ENCODE data around the gene PKD1L1. TPM values are rescaled to one million over a fixed set of nuclear protein-coding genes. Genes with fewer than 3 reads are reported as not detected.

Gene PKD1L1
- total RNA-seq, 1 experiment from 2014 or later, result 2.8 TPM

- H3K4me2 ChIP-seq (ENCODE audit: low read depth, low read length, poor library complexity, severe bottlenecking), result no peak overlapping the region
- no peak overlapping the region for H3K4me3 ChIP-seq (ENCODE audit: low read length)
- H4K20me1 ChIP-seq (ENCODE audit: insufficient read depth, low read depth, low read length), result no peaks in the 10 kb centered on the region
- no peaks in the 10 kb centered on the region for H3K27me3 ChIP-seq (ENCODE audit: low read length)
- H3K9me2 ChIP-seq (replicated peaks; ENCODE audit: insufficient read depth, low read length), result no peaks in the 10 kb centered on the region
- H2AFZ ChIP-seq (ENCODE audit: low read length), result no peak overlapping the region
- H3K4me1 ChIP-seq (ENCODE audit: low read length), result peaks cover 8% of the 10 kb centered on the region
- H3K9me3 ChIP-seq (ENCODE audit: low read length), result no peaks in the 10 kb centered on the region
- no peak overlapping the region for H3K9ac ChIP-seq (ENCODE audit: low read length)
- DNase-seq, result peak; percentile 88
- H3K36me3 ChIP-seq (ENCODE audit: insufficient read depth, low read length), result peaks cover 38% of the 10 kb centered on the region; the same call in 1 of the 2 replicates
- H3K27ac ChIP-seq (ENCODE audit: low read length), result no peak overlapping the region; the same call in 1 of the 2 replicates
- no peaks in the 10 kb centered on the region; the same call in 1 of the 2 replicates for H3K79me2 ChIP-seq (ENCODE audit: low read length)
Observed at GRCh38 chr7:47968847-47969774, 20.8 kb upstream of the PKD1L1 start.

GRCh38 chr7:47967708-47968107 is 19.4 kb upstream of the PKD1L1 start:
- H4K20me1 ChIP-seq (ENCODE audit: insufficient read depth, low read depth, low read length), result no peaks in the 10 kb centered on the region
- H3K4me3 ChIP-seq (ENCODE audit: low read length), result no peak overlapping the region
- no peak overlapping the region for H3K9ac ChIP-seq (ENCODE audit: low read length)
- DNase-seq, result no peak
- H3K27me3 ChIP-seq (ENCODE audit: low read length), result no peaks in the 10 kb centered on the region
- no peaks in the 10 kb centered on the region; the same call in 1 of the 2 replicates for H3K79me2 ChIP-seq (ENCODE audit: low read length)
- H3K27ac ChIP-seq (ENCODE audit: low read length), result no peak overlapping the region
- H3K9me3 ChIP-seq (ENCODE audit: low read length), result no peaks in the 10 kb centered on the region
- peaks cover 43% of the 10 kb centered on the region; the same call in 1 of the 2 replicates for H3K36me3 ChIP-seq (ENCODE audit: insufficient read depth, low read length)
- H3K4me2 ChIP-seq (ENCODE audit: low read depth, low read length, poor library complexity, severe bottlenecking), result no peak overlapping the region
- H2AFZ ChIP-seq (ENCODE audit: low read length), result no peak overlapping the region
- no peaks in the 10 kb centered on the region for H3K9me2 ChIP-seq (replicated peaks; ENCODE audit: insufficient read depth, low read length)
- peaks cover 8% of the 10 kb centered on the region for H3K4me1 ChIP-seq (ENCODE audit: low read length)

- DNase-seq, result no peak
- Histone ChIP-seq H3K27ac (ENCODE audit: low read length) (no peak overlapping the region), H3K27me3 (ENCODE audit: low read length) (no peaks in the 10 kb centered on the region), H3K9ac (ENCODE audit: low read length) (no peak overlapping the region), H3K4me1 (ENCODE audit: low read length) (peaks cover 8% of the 10 kb centered on the region), H3K9me3 (ENCODE audit: low read length) (no peaks in the 10 kb centered on the region), H2AFZ (ENCODE audit: low read length) (no peak overlapping the region), H3K4me3 (ENCODE audit: low read length) (no peak overlapping the region), H3K79me2 (ENCODE audit: low read length) (no peaks in the 10 kb centered on the region; the same call in 1 of the 2 replicates), H3K9me2 (replicated peaks; ENCODE audit: insufficient read depth, low read length) (no peaks in the 10 kb centered on the region), H3K4me2 (ENCODE audit: low read depth, low read length, poor library complexity, severe bottlenecking) (no peak overlapping the region), H3K36me3 (ENCODE audit: insufficient read depth, low read length) (peaks cover 47% of the 10 kb centered on the region; the same call in 1 of the 2 replicates), H4K20me1 (ENCODE audit: insufficient read depth, low read depth, low read length) (no peaks in the 10 kb centered on the region)
Observed at GRCh38 chr7:47967123-47967522, 18.9 kb upstream of the PKD1L1 start.

- Histone ChIP-seq H3K27ac (ENCODE audit: low read length) (no peak overlapping the region), H4K20me1 (ENCODE audit: insufficient read depth, low read depth, low read length) (no peaks in the 10 kb centered on the region), H3K36me3 (ENCODE audit: insufficient read depth, low read length) (peaks cover 59% of the 10 kb centered on the region), H3K4me1 (ENCODE audit: low read length) (peaks cover 8% of the 10 kb centered on the region), H3K9me3 (ENCODE audit: low read length) (no peaks in the 10 kb centered on the region), H3K4me2 (ENCODE audit: low read depth, low read length, poor library complexity, severe bottlenecking) (no peak overlapping the region), H2AFZ (ENCODE audit: low read length) (no peak overlapping the region), H3K4me3 (ENCODE audit: low read length) (no peak overlapping the region), H3K79me2 (ENCODE audit: low read length) (no peaks in the 10 kb centered on the region; the same call in 1 of the 2 replicates), H3K9me2 (replicated peaks; ENCODE audit: insufficient read depth, low read length) (no peaks in the 10 kb centered on the region), H3K27me3 (ENCODE audit: low read length) (no peaks in the 10 kb centered on the region), H3K9ac (ENCODE audit: low read length) (no peak overlapping the region)
- DNase-seq, result no peak
Observed at GRCh38 chr7:47965456-47965855, 17.2 kb upstream of the PKD1L1 start.

GRCh38 chr7:47962262-47962661 is 14.0 kb upstream of the PKD1L1 start:
- Histone ChIP-seq H3K27me3 (ENCODE audit: low read length) (no peaks in the 10 kb centered on the region), H3K4me2 (ENCODE audit: low read depth, low read length, poor library complexity, severe bottlenecking) (no peak overlapping the region), H3K79me2 (ENCODE audit: low read length) (no peaks in the 10 kb centered on the region), H3K9me2 (replicated peaks; ENCODE audit: insufficient read depth, low read length) (no peaks in the 10 kb centered on the region), H4K20me1 (ENCODE audit: insufficient read depth, low read depth, low read length) (no peaks in the 10 kb centered on the region), H3K9me3 (ENCODE audit: low read length) (no peaks in the 10 kb centered on the region), H3K4me1 (ENCODE audit: low read length) (no peaks in the 10 kb centered on the region), H3K9ac (ENCODE audit: low read length) (no peak overlapping the region), H3K27ac (ENCODE audit: low read length) (no peak overlapping the region), H2AFZ (ENCODE audit: low read length) (no peak overlapping the region), H3K36me3 (ENCODE audit: insufficient read depth, low read length) (peaks cover 45% of the 10 kb centered on the region), H3K4me3 (ENCODE audit: low read length) (no peak overlapping the region)
- DNase-seq, result no peak

DNA sequence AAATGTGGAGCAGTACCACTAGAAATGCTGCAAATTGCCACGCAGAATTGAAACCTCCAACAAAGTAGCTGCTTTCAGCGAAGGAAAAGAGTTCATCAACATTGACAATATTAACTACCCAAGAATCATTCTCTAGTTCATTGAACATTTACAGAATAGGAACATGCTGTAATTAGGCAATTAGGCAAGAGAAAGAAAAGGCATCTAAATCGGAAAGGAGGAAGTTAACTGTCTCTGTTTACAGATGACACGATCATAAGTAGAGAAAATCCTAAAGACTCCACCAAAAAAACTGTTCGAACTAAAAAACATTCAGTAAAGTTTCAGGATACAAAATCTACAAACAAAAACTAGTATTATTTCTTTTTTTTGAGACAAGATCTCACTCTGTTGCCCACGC is 8.9 kb upstream of the PKD1L1 start:
- Histone ChIP-seq H2AFZ (ENCODE audit: low read length) (no peak overlapping the region), H3K4me2 (ENCODE audit: low read depth, low read length, poor library complexity, severe bottlenecking) (no peak overlapping the region), H4K20me1 (ENCODE audit: insufficient read depth, low read depth, low read length) (no peaks in the 10 kb centered on the region), H3K4me3 (ENCODE audit: low read length) (no peak overlapping the region), H3K36me3 (ENCODE audit: insufficient read depth, low read length) (peaks cover 12% of the 10 kb centered on the region), H3K9ac (ENCODE audit: low read length) (no peak overlapping the region), H3K79me2 (ENCODE audit: low read length) (no peaks in the 10 kb centered on the region), H3K27ac (ENCODE audit: low read length) (no peak overlapping the region), H3K9me3 (ENCODE audit: low read length) (no peaks in the 10 kb centered on the region), H3K27me3 (ENCODE audit: low read length) (no peaks in the 10 kb centered on the region), H3K9me2 (replicated peaks; ENCODE audit: insufficient read depth, low read length) (no peaks in the 10 kb centered on the region), H3K4me1 (ENCODE audit: low read length) (no peaks in the 10 kb centered on the region; the same call in 1 of the 2 replicates)
- DNase-seq, result no peak

- no peak overlapping the region for H3K4me3 ChIP-seq (ENCODE audit: low read length)
- H3K36me3 ChIP-seq (ENCODE audit: insufficient read depth, low read length), result peaks cover 6% of the 10 kb centered on the region
- no peak overlapping the region for H3K4me2 ChIP-seq (ENCODE audit: low read depth, low read length, poor library complexity, severe bottlenecking)
- no peak overlapping the region for H2AFZ ChIP-seq (ENCODE audit: low read length)
- H3K9ac ChIP-seq (ENCODE audit: low read length), result no peak overlapping the region
- H3K4me1 ChIP-seq (ENCODE audit: low read length), result no peaks in the 10 kb centered on the region; the same call in 1 of the 2 replicates
- H3K27me3 ChIP-seq (ENCODE audit: low read length), result no peaks in the 10 kb centered on the region
- H4K20me1 ChIP-seq (ENCODE audit: insufficient read depth, low read depth, low read length), result no peaks in the 10 kb centered on the region
- H3K79me2 ChIP-seq (ENCODE audit: low read length), result no peaks in the 10 kb centered on the region
- no peaks in the 10 kb centered on the region for H3K9me2 ChIP-seq (replicated peaks; ENCODE audit: insufficient read depth, low read length)
- no peaks in the 10 kb centered on the region for H3K9me3 ChIP-seq (ENCODE audit: low read length)
- H3K27ac ChIP-seq (ENCODE audit: low read length), result no peak overlapping the region
- no peak for DNase-seq
Observed at GRCh38 chr7:47956220-47956619, 8.0 kb upstream of the PKD1L1 start.

GRCh38 chr7:47954231-47954911 is 6.1 kb upstream of the PKD1L1 start:
- H3K27me3 ChIP-seq (ENCODE audit: low read length), result no peaks in the 10 kb centered on the region
- no peaks in the 10 kb centered on the region for H3K79me2 ChIP-seq (ENCODE audit: low read length)
- H3K4me2 ChIP-seq (ENCODE audit: low read depth, low read length, poor library complexity, severe bottlenecking), result no peak overlapping the region
- no peaks in the 10 kb centered on the region for H3K9me2 ChIP-seq (replicated peaks; ENCODE audit: insufficient read depth, low read length)
- no peak overlapping the region for H3K9ac ChIP-seq (ENCODE audit: low read length)
- no peak for DNase-seq
- no peaks in the 10 kb centered on the region; the same call in 1 of the 2 replicates for H3K4me1 ChIP-seq (ENCODE audit: low read length)
- H3K36me3 ChIP-seq (ENCODE audit: insufficient read depth, low read length), result no peaks in the 10 kb centered on the region; the same call in 1 of the 2 replicates
- H3K4me3 ChIP-seq (ENCODE audit: low read length), result no peak overlapping the region
- no peak overlapping the region for H3K27ac ChIP-seq (ENCODE audit: low read length)
- no peaks in the 10 kb centered on the region for H4K20me1 ChIP-seq (ENCODE audit: insufficient read depth, low read depth, low read length)
- H2AFZ ChIP-seq (ENCODE audit: low read length), result no peak overlapping the region
- H3K9me3 ChIP-seq (ENCODE audit: low read length), result no peaks in the 10 kb centered on the region
